PC-9 (cell line): ENCODE data around the gene KRTAP8-1. TPM values are rescaled to one million over a fixed set of nuclear protein-coding genes. Genes with fewer than 3 reads are reported as not detected.

ENCODE experiments used
- Bru-seq: library from RNA; stranded (reverse); fragments of 400-500 nt; gene quantifications from one replicate; lab custom pipeline; 2021; lab: Mats Ljungman, UMichigan
- BruChase-seq, 2 experiments: library from RNA; stranded (reverse); fragments of 400-500 nt; gene quantifications; one replicate each; lab custom pipeline; 2021; lab: Mats Ljungman, UMichigan
- BruUV-seq: library from RNA; stranded (reverse); fragments of 400-500 nt; replicated peaks from 2 replicates; lab custom pipeline; 2021; lab: Mats Ljungman, UMichigan
- CTCF ChIA-PET: fragments of 300-600 bp; sonication (Branson Sonifier 250); formaldehyde crosslinking; loops from one replicate; lab custom pipeline; 2022; ENCODE audit warnings: antibody characterized with exemption; lab: Charles Lee
- POLR2A ChIA-PET: fragments of 300-600 bp; sonication (Branson Sonifier 250); formaldehyde crosslinking; loops from one replicate; lab custom pipeline; 2022; ENCODE audit warnings: antibody characterized with exemption; ENCODE audit not compliant: unreplicated experiment; lab: Charles Lee
- DNase-seq, 2 experiments: peaks; one replicate each; pipeline versions ENCODE4 v3.0.0 to v3.0.0-alpha.2; 2015 to 2022; ENCODE audit warnings: mixed read lengths in 1 of 2
- H2AFZ ChIP-seq: fragments of 200-600 bp; sonication (generic); 2 replicates; pipeline ENCODE4 v1.8.1; 2017; ENCODE audit warnings: antibody characterized with exemption
- H3F3A ChIP-seq: fragments of 200-600 bp; sonication (generic); 2 replicates; pipeline ENCODE4 v1.8.1; 2017; ENCODE audit warnings: antibody characterized with exemption, mild to moderate bottlenecking, low read depth; ENCODE audit not compliant: insufficient read depth
- H3K27ac ChIP-seq: fragments of 200-600 bp; sonication (generic); 2 replicates; pipeline ENCODE4 v1.6.1; 2016; ENCODE audit warnings: mixed run types
- H3K27me3 ChIP-seq: fragments of 200-600 bp; sonication (generic); 2 replicates; pipeline ENCODE4 v1.6.1; 2016; ENCODE audit warnings: low read depth, mixed run types; ENCODE audit not compliant: insufficient read depth
- H3K36me3 ChIP-seq: fragments of 200-600 bp; sonication (generic); 2 replicates; pipeline ENCODE4 v1.6.1; 2016; ENCODE audit warnings: low read depth, mixed run types
- H3K4me1 ChIP-seq: fragments of 200-600 bp; sonication (generic); replicated peaks from 2 replicates; pipeline ENCODE4 v1.6.1; 2016; ENCODE audit warnings: mixed run types; ENCODE audit not compliant: insufficient read depth
- H3K4me2 ChIP-seq: fragments of 200-600 bp; sonication (generic); 2 replicates; pipeline ENCODE4 v1.6.1; 2017; ENCODE audit warnings: mixed run types
- H3K4me3 ChIP-seq: fragments of 200-600 bp; sonication (generic); 2 replicates; pipeline ENCODE4 v1.6.1; 2016; ENCODE audit warnings: mixed run types
- H3K79me2 ChIP-seq: fragments of 200-600 bp; sonication (generic); 2 replicates; pipeline ENCODE4 v1.6.1; 2017; ENCODE audit warnings: low read depth, mixed run types
- H3K9me2 ChIP-seq: fragments of 200-600 bp; sonication (generic); 2 replicates; pipeline ENCODE4 v1.8.1; 2017; ENCODE audit warnings: mild to moderate bottlenecking; ENCODE audit not compliant: insufficient read depth
- H3K9me3 ChIP-seq: fragments of 200-600 bp; sonication (generic); 2 replicates; pipeline ENCODE4 v1.8.1; 2016; ENCODE audit warnings: low read depth; ENCODE audit not compliant: insufficient read depth
- H4K20me1 ChIP-seq: fragments of 200-600 bp; sonication (generic); 2 replicates; pipeline ENCODE4 v1.8.1; 2017; ENCODE audit not compliant: insufficient read depth
- CTCF ChIP-seq: fragments of 200-600 bp; sonication (generic); conservative IDR thresholded peaks from 2 replicates; pipeline ENCODE4 v1.6.1; 2017; ENCODE audit warnings: mixed run types, antibody characterized with exemption, mild to moderate bottlenecking, moderate library complexity
- EZH2 ChIP-seq: fragments of 200-600 bp; sonication (generic); IDR thresholded peaks from 2 replicates; pipeline ENCODE4 v1.8.0; 2017; ENCODE audit warnings: antibody characterized with exemption, low read depth
- intact Hi-C: fragments of 100-400 bp; cut with micrococcal nuclease; formaldehyde crosslinking; loops from one replicate; pipeline ENCODE4 v1.10.0; 2022; ENCODE audit not compliant: unreplicated experiment
- long read RNA-seq: library from polyadenylated mRNA; stranded (forward); transcript quantifications from one replicate; pipeline ENCODE4 v2.0.0, GENCODE V29; 2022
- total RNA-seq: library from RNA; stranded (reverse); gene quantifications from 2 replicates; pipeline ENCODE4 v1.2.3, GENCODE V29; 2021

The KRTAP8-1 gene
- total RNA-seq = not detected in 2 replicates
- Bru-seq, nascent RNA = not detected
- BruChase-seq, experiment 1, labeled RNA remaining after a 2-hour chase = not detected
- not detected for BruChase-seq, experiment 2, labeled RNA remaining after a 6-hour chase
- long read RNA-seq = 0 reads

GRCh38 chr21:30813174-30813573 lies at the start of gene KRTAP8-1:
KRTAP8-1 (minus strand) TSS chr21:30813274; CDS start chr21:30813220, 54 bp downstream.
- Histone ChIP-seq H3K79me2 (no peaks in the 10 kb centered on the region), H3K4me2 (no peak within 1 kb of the TSS), H3K4me1 (no peaks in the 10 kb centered on the region), H3K9me3 (no peaks in the 10 kb centered on the region), H3K36me3 (no peaks in the 10 kb centered on the region), H4K20me1 (no peaks in the 10 kb centered on the region), H3F3A (no peaks in the 10 kb centered on the region), H3K27me3 (no peaks in the 10 kb centered on the region), H3K9me2 (no peaks in the 10 kb centered on the region), H2AFZ (no peak within 1 kb of the TSS), H3K27ac (no peak within 1 kb of the TSS), H3K4me3 (no peak within 1 kb of the TSS)
- ChIA-PET POLR2A (no interaction called here), CTCF (no interaction called here)
- DNase-seq = no peak
- intact Hi-C loops = no loop called here
- BruUV-seq = no TSS peak
- no peak for TF ChIP-seq CTCF

GRCh38 chr21:30847627-30848500 lies 34.8 kb upstream of the KRTAP8-1 start:
- H3F3A ChIP-seq = no peaks in the 10 kb centered on the region
- no peaks in the 10 kb centered on the region for H3K36me3 ChIP-seq
- no peak for TF ChIP-seq EZH2
- no peak for TF ChIP-seq CTCF
- CTCF ChIA-PET = no interaction called here
- H3K9me3 ChIP-seq = no peaks in the 10 kb centered on the region
- no peaks in the 10 kb centered on the region for H3K27me3 ChIP-seq
- no peak overlapping the region for H3K4me2 ChIP-seq
- H3K4me1 ChIP-seq = no peaks in the 10 kb centered on the region
- H3K4me3 ChIP-seq = no peak overlapping the region
- POLR2A ChIA-PET = no interaction called here
- H3K27ac ChIP-seq = no peak overlapping the region
- no peak for DNase-seq
- no peaks in the 10 kb centered on the region for H4K20me1 ChIP-seq
- H3K79me2 ChIP-seq = no peaks in the 10 kb centered on the region
- no TSS peak for BruUV-seq
- intact Hi-C loops = no loop called here
- no peak overlapping the region for H2AFZ ChIP-seq
- no peaks in the 10 kb centered on the region for H3K9me2 ChIP-seq

GRCh38 chr21:30842990-30843389 lies 29.9 kb upstream of the KRTAP8-1 start:
- no peaks in the 10 kb centered on the region for H3K9me3 ChIP-seq
- ChIA-PET POLR2A (no interaction called here), CTCF (no interaction called here)
- H3K4me2 ChIP-seq = no peak overlapping the region
- H2AFZ ChIP-seq = no peak overlapping the region
- BruUV-seq = no TSS peak
- 0 out of 2 replicates have a peak, but pooled peaks have one; percentile 20 for TF ChIP-seq CTCF
- no peak for TF ChIP-seq EZH2
- no peak for DNase-seq
- no peaks in the 10 kb centered on the region for H3K4me1 ChIP-seq
- H3K4me3 ChIP-seq = no peak overlapping the region
- H3K9me2 ChIP-seq = no peaks in the 10 kb centered on the region
- intact Hi-C loops = no loop called here
- H3K36me3 ChIP-seq = no peaks in the 10 kb centered on the region
- H4K20me1 ChIP-seq = no peaks in the 10 kb centered on the region
- no peaks in the 10 kb centered on the region for H3F3A ChIP-seq
- no peaks in the 10 kb centered on the region for H3K27me3 ChIP-seq
- H3K27ac ChIP-seq = no peak overlapping the region
- no peaks in the 10 kb centered on the region for H3K79me2 ChIP-seq
